Activated T-cell treated with anti-CD3 and anti-CD28 coated beads, Interleukin-2, amount 50 U/mL, for 1 hour (primary cell): ENCODE results near the gene NF1.
A peak's percentile ranks its signal among the peaks of the same experiment; 100 is the strongest.
"Not testable (repeated sequence)": the region's sequence is repeated elsewhere in the genome, so short reads cannot be mapped to it uniquely, and the experiment has no call there.

Experiments
- DNase-seq: peaks from one replicate; pipeline ENCODE4 v3.0.0-alpha.2; 2020

NF1 gene

DNA sequence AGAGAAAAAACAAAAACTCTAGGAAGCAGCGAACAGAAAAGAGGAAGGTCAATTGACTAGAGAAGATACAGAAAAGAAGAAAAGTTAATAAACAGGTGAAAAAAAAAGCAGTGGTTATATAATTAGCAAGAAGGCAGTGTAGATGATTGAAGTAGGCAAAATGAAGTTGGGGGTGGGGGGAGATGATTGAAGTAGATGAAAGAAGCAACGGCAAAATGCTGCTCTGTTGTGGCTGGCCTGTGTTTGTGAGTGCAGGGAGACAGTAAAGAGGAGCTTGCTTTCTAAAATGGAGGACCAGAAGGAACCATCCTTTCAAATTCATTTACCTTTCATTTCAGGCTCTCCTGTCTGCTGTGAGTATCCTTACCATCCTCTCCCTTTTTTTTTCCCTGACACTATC, 215.5 kb downstream of the NF1 start:
- DNase-seq: peak; percentile 53

- DNase-seq: peak; percentile 33
Observed at GRCh38 chr17:31310886-31311285, 216.1 kb downstream of the NF1 start.

- no peak for DNase-seq
Observed at GRCh38 chr17:31311526-31311925, 216.7 kb downstream of the NF1 start.

DNA sequence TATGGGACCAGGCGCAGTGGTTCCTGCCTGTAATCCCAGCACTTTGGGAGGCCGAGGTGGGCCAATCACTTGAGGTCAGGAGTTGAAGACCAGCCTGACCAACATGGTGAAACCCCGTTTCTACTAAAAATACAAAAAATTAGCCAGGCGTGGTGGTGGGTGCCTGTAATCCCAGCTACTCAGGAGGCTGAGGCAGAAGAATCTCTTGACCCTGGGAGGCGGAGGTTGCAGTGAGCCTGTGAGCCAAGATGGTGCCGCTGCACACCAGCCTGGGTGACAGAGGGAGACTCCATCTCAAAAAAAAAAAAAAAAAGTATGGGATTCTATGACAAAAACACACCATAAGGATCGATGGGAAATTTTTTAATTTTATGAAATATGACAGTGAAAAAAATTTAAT, 217.4 kb downstream of the NF1 start:
- DNase-seq: peak; percentile 59

GRCh38 chr17:31313982-31314781, 219.4 kb downstream of the NF1 start, which contains the start of gene EVI2B:
Gene EVI2B (minus strand): TSS chr17:31314054. CDS start chr17:31305609, 8,445 bp downstream.
- DNase-seq: no peak

DNA sequence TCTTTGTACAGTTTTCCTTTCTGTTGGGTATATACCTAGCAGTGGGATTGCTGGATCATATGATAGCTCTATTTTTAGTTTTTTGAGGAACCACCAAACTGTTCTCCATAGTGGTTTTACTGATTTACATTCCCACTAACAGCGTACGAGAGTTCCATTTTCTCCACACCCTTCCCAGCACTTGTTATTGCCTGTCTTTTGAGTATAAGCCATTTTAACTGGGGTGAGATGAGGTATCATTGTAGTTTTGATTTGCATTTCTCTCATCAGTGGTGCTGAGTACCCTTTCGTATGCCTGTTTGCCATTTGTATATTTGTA, 220.0 kb downstream of the NF1 start:
- DNase-seq: no peak

- DNase-seq: peak; percentile 64
Observed at GRCh38 chr17:31318298-31318801, 223.6 kb downstream of the NF1 start.

GRCh38 chr17:31318851-31319661, 224.3 kb downstream of the NF1 start:
- DNase-seq: no peak

- no peak for DNase-seq
Observed at GRCh38 chr17:31320241-31320640, 225.5 kb downstream of the NF1 start.

GRCh38 chr17:31320791-31321190, 226.0 kb downstream of the NF1 start:
- no peak for DNase-seq

- DNase-seq: peak; percentile 67
Observed at GRCh38 chr17:31321481-31321880, 226.7 kb downstream of the NF1 start, which contains the start of gene EVI2A. Gene EVI2A (minus strand): TSS chr17:31321622. CDS start chr17:31319013, 2,609 bp downstream.

- DNase-seq: peak; percentile 32
Observed at GRCh38 chr17:31321966-31322365, 227.2 kb downstream of the NF1 start.

- no peak for DNase-seq
Observed at GRCh38 chr17:31323551-31323950, 228.8 kb downstream of the NF1 start.

GRCh38 chr17:31327534-31328159, 232.9 kb downstream of the NF1 start:
- DNase-seq: no peak

DNA sequence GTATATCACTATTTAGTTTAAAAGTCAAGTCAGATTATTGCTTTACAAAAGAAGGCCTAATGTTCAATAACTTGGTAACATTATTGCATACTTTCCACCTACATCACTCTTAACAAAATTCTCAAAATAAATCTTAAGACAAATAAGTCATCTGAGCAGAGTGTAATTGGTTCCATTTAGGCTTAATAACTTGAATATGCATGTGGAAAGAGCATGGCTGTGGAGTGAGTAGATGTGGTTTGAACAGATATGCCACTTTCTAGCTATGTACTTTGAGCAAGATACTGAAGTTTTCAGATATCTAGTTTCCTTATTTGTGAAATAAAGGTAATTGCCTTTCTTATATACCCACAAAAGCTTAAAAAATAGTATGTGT, 233.4 kb downstream of the NF1 start:
- no peak for DNase-seq

DNA sequence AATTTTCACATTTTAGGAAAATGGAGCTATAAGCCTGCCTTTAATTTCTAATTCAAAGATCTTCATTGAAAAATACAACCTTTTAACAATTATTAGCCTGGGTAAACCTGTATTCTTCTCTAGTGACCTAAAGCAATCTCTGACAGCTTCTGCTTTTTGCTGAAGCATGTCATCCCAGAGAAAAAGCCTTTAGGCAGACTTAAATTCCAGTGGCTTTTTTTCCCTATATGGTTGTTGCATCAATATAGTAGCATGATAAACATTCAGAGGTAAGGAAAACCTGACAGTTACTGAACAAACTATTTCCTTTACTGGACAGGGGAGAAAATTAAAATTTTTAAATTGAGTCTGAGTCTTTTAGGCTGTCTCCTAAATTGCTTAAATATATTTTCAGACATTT, 234.4 kb downstream of the NF1 start:
- no peak for DNase-seq

GRCh38 chr17:31339906-31340661, 245.3 kb downstream of the NF1 start:
- DNase-seq: no peak

DNA sequence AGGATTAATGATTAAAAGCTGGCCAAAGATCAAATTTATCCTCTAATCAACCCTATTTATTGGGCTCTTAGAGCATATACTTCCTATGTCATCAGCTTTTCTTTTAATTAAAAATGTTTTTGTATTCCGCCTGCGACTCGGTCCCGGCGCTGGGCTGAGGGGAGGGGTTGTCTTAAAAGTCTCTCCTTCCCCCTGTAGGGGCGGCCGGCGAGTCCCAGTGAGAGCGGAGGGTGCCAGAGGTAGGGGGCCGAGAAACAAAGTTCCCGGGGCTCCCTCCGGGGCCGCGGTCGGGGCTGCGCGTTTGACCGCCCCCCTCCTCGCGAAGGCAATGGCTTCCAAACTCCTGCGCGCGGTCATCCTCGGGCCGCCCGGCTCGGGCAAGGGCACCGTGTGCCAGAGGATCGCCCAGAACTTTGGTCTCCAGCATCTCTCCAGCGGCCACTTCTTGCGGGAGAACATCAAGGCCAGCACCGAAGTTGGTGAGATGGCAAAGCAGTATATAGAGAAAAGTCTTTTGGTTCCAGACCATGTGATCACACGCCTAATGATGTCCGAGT, 250.5 kb downstream of the NF1 start:
- not testable (repeated sequence) for DNase-seq

GRCh38 chr17:31349454-31349853, 254.7 kb downstream of the NF1 start:
- no peak for DNase-seq

GRCh38 chr17:31355935-31356334, 261.2 kb downstream of the NF1 start:
- DNase-seq: no peak

GRCh38 chr17:31357091-31357490, 262.3 kb downstream of the NF1 start:
- DNase-seq: no peak

- no peak for DNase-seq
Observed at GRCh38 chr17:31357839-31358394, 263.1 kb downstream of the NF1 start.
